ENCODE data around the gene OR1F1.

Gene OR1F1

GRCh38 chr16:3150346-3151218 is 37.4 kb upstream of the OR1F1 start (continued):
- TF ChIP-seq TOX (CRISPR knock-in tag; IDR thresholded peaks at IDR 0.05; ENCODE audit: borderline replicate concordance): no peak
- no peak for TF ChIP-seq ARNTL (CRISPR knock-in tag; IDR thresholded peaks at IDR 0.05; ENCODE audit: borderline replicate concordance, low read depth)
- TF ChIP-seq ISL1 (CRISPR knock-in tag; IDR thresholded peaks at IDR 0.05): no peak
- TF ChIP-seq TSHZ2 (CRISPR knock-in tag; IDR thresholded peaks at IDR 0.05): no peak
- TF ChIP-seq BACH2 (CRISPR knock-in tag; IDR thresholded peaks at IDR 0.05; ENCODE audit: borderline replicate concordance): no peak
- TF ChIP-seq SNAI2 (CRISPR knock-in tag; IDR thresholded peaks at IDR 0.05): no peak
- no peak for TF ChIP-seq CREB5 (CRISPR knock-in tag; IDR thresholded peaks at IDR 0.05; ENCODE audit: low read depth)
- TF ChIP-seq PPARA (CRISPR knock-in tag; IDR thresholded peaks at IDR 0.05; ENCODE audit: borderline replicate concordance): no peak
- no peak for TF ChIP-seq OSR1 (CRISPR knock-in tag; IDR thresholded peaks at IDR 0.05)
- TF ChIP-seq CSDC2 (CRISPR knock-in tag; IDR thresholded peaks at IDR 0.05): no peak
- no peak for TF ChIP-seq ZNF70 (CRISPR knock-in tag; IDR thresholded peaks at IDR 0.05)

- TF ChIP-seq GLIS3 (CRISPR knock-in tag; IDR thresholded peaks at IDR 0.05): no peak
- TF ChIP-seq CSRNP3 (CRISPR knock-in tag; IDR thresholded peaks at IDR 0.05): no peak
- no peak for TF ChIP-seq TOX (CRISPR knock-in tag; IDR thresholded peaks at IDR 0.05; ENCODE audit: borderline replicate concordance)
- no peak for TF ChIP-seq CREB5 (CRISPR knock-in tag; IDR thresholded peaks at IDR 0.05; ENCODE audit: low read depth)
- no peak for TF ChIP-seq RARB (CRISPR knock-in tag; IDR thresholded peaks at IDR 0.05)
- no peak for TF ChIP-seq ISL1 (CRISPR knock-in tag; IDR thresholded peaks at IDR 0.05)
- TF ChIP-seq ESRRG (CRISPR knock-in tag; IDR thresholded peaks at IDR 0.05): no peak
- TF ChIP-seq ARNTL (CRISPR knock-in tag; IDR thresholded peaks at IDR 0.05; ENCODE audit: borderline replicate concordance, low read depth): no peak
- TF ChIP-seq ZNF565 (CRISPR knock-in tag; conservative IDR thresholded peaks at IDR 0.05; ENCODE audit: low read depth): no peak
- no peak for TF ChIP-seq OSR1 (CRISPR knock-in tag; IDR thresholded peaks at IDR 0.05)
- no peak for TF ChIP-seq ZC3H10 (CRISPR knock-in tag; IDR thresholded peaks at IDR 0.05)
- no peak for TF ChIP-seq ZNF8 (CRISPR knock-in tag; IDR thresholded peaks at IDR 0.05)
- no peak for TF ChIP-seq PATZ1 (CRISPR knock-in tag; IDR thresholded peaks at IDR 0.05; ENCODE audit: borderline replicate concordance)
- TF ChIP-seq POU6F1 (CRISPR knock-in tag; IDR thresholded peaks at IDR 0.05; ENCODE audit: borderline replicate concordance, low read depth): no peak
- no peak for TF ChIP-seq CSDC2 (CRISPR knock-in tag; IDR thresholded peaks at IDR 0.05)
- TF ChIP-seq ZNF70 (CRISPR knock-in tag; IDR thresholded peaks at IDR 0.05): no peak
- no peak for TF ChIP-seq PPARA (CRISPR knock-in tag; IDR thresholded peaks at IDR 0.05; ENCODE audit: borderline replicate concordance)
- no peak for TF ChIP-seq ZFP30 (CRISPR knock-in tag; IDR thresholded peaks at IDR 0.05)
- no peak for TF ChIP-seq SNAI2 (CRISPR knock-in tag; IDR thresholded peaks at IDR 0.05)
- no peak for ATAC-seq
Observed at GRCh38 chr16:3152027-3152276, 36.1 kb upstream of the OR1F1 start.
